ENCODE results near the gene DUS1L.

GRCh38 chr17:82103553-82104451, 38.2 kb upstream of the DUS1L start:
- TF ChIP-seq, protein P1, sequence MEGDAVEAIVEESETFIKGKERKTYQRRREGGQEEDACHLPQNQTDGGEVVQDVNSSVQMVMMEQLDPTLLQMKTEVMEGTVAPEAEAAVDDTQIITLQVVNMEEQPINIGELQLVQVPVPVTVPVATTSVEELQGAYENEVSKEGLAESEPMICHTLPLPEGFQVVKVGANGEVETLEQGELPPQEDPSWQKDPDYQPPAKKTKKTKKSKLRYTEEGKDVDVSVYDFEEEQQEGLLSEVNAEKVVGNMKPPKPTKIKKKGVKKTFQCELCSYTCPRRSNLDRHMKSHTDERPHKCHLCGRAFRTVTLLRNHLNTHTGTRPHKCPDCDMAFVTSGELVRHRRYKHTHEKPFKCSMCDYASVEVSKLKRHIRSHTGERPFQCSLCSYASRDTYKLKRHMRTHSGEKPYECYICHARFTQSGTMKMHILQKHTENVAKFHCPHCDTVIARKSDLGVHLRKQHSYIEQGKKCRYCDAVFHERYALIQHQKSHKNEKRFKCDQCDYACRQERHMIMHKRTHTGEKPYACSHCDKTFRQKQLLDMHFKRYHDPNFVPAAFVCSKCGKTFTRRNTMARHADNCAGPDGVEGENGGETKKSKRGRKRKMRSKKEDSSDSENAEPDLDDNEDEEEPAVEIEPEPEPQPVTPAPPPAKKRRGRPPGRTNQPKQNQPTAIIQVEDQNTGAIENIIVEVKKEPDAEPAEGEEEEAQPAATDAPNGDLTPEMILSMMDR (IDR thresholded peaks at IDR 0.05; ENCODE audit: low read depth, low read length, poor library complexity, severe bottlenecking), result no peak
- no peak for TF ChIP-seq EZH2phosphoT487 (IDR thresholded peaks at IDR 0.05; ENCODE audit: borderline replicate concordance, low read length)

All from DOHH2 (cell line).